B cell (primary cell): ENCODE measurements around the gene DGKA.
"Not testable (repeated sequence)": the region's sequence is repeated elsewhere in the genome, so short reads cannot be mapped to it uniquely, and the experiment has no call there.

ENCODE experiments used
- CTCF ChIP-seq: fragments of 200-600 bp; IDR thresholded peaks from one replicate; pipeline ENCODE4 v1.8.0; 2022; ENCODE audit warnings: antibody characterized with exemption, mild to moderate bottlenecking
- EZH2 ChIP-seq: IDR thresholded peaks from 2 replicates; pipeline ENCODE4 v1.6.1; 2012; ENCODE audit warnings: borderline replicate concordance, low read depth, mild to moderate bottlenecking, moderate library complexity, low read length; ENCODE audit not compliant: insufficient read depth, poor library complexity, severe bottlenecking

GRCh38 chr12:55919032-55919431, 11.9 kb upstream of the DGKA start:
- not testable (repeated sequence) for TF ChIP-seq CTCF, EZH2
